ENCODE measurements around the gene HP. TPM values are rescaled to one million over a fixed set of nuclear protein-coding genes. Genes with fewer than 3 reads are reported as not detected.
"Not testable (repeated sequence)": the region's sequence is repeated elsewhere in the genome, so short reads cannot be mapped to it uniquely, and the experiment has no call there.

The HP gene
- total RNA-seq, 1 donor from 2014 or later = not detected

DNA sequence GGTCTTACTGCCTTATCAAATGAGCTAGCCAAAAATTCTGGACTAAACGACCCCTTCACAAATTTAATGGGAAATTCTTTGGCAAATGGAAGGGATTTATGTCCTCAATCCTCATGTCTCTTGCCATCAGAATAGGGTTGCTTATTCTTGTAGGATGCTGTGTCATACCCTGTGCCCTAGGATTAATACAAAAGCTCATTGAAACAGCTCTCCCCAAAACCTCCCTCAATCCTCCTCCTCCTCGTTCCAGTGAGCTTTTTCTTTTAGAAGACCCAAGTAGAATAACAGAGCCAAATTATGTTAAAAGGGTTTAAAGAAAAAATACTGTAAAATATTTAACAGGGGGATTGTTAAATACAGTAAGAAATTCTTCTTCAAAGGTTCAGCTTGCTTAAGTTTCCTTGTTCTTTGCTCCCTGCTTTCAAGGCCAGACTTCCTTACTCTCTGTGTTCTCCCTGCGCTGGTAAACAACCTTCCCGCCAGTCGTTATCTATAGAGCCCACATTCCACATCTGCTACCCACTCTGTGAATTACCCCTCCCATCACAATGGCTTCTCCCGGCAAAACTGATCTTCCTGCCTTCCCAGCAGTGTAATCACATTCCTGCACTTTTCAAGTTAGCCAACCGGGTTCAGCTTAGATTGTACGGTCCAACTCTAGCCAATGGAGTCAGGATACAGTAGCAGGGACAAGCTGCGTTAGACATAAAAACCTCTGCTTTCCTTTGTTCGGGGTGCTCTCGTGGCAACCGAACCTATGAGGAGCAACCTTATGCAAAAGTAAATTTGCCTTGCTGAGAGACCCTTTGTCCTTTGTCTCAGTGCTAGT, 18.4 kb downstream of the HP start:
- Histone ChIP-seq H3K36me3 (ENCODE audit: control insufficient read depth, insufficient read depth, low read length) (no peaks in the 10 kb centered on the region), H3K4me3 (ENCODE audit: low read depth, low read length) (no peak overlapping the region), H3K27me3 (ENCODE audit: control insufficient read depth, insufficient read depth, low read length) (no peaks in the 10 kb centered on the region)
- no peak for DNase-seq (ENCODE audit: low read depth)
- TF ChIP-seq, protein P1, sequence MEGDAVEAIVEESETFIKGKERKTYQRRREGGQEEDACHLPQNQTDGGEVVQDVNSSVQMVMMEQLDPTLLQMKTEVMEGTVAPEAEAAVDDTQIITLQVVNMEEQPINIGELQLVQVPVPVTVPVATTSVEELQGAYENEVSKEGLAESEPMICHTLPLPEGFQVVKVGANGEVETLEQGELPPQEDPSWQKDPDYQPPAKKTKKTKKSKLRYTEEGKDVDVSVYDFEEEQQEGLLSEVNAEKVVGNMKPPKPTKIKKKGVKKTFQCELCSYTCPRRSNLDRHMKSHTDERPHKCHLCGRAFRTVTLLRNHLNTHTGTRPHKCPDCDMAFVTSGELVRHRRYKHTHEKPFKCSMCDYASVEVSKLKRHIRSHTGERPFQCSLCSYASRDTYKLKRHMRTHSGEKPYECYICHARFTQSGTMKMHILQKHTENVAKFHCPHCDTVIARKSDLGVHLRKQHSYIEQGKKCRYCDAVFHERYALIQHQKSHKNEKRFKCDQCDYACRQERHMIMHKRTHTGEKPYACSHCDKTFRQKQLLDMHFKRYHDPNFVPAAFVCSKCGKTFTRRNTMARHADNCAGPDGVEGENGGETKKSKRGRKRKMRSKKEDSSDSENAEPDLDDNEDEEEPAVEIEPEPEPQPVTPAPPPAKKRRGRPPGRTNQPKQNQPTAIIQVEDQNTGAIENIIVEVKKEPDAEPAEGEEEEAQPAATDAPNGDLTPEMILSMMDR (IDR thresholded peaks at IDR 0.05; ENCODE audit: insufficient read depth, low read length, poor library complexity, severe bottlenecking) = no peak

DNA sequence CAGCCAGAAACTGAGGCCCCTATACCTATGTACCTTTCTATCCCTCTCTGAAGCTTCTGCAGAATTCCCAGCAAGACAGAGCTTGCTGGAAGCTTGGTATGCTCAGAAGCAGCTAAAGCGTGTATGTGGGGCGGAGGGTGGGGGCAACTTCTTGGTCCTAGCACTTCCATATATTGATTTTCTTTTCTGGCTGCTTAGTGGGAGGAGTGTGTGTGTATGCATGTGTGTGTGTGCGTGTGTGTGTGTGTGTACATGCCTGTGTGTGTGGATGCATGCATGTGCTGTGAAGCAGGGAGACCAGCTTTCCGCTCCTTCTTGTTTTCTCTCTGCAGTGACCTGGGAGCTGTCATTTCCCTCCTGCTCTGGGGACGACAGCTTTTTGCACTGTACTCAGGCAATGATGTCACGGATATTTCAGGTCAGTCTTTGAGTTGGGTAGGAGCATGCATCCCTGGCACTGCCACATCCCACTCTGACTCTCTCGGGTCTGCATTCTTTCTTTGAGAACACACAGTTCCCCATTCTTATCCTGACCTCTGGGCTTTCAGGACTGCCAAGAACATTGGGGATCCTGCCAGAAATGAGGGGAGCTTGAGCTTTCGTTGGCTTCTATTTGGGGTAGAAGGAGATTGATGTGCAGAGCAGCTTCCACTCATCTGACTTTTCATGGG, 19.4 kb downstream of the HP start:
- Histone ChIP-seq H3K27me3 (ENCODE audit: control insufficient read depth, insufficient read depth, low read length) (no peaks in the 10 kb centered on the region), H3K36me3 (ENCODE audit: control insufficient read depth, insufficient read depth, low read length) (no peaks in the 10 kb centered on the region), H3K4me3 (ENCODE audit: low read depth, low read length) (no peak overlapping the region)
- TF ChIP-seq, protein P1 (IDR thresholded peaks at IDR 0.05; ENCODE audit: insufficient read depth, low read length, poor library complexity, severe bottlenecking) = no peak
- DNase-seq (ENCODE audit: low read depth) = no peak

DNA sequence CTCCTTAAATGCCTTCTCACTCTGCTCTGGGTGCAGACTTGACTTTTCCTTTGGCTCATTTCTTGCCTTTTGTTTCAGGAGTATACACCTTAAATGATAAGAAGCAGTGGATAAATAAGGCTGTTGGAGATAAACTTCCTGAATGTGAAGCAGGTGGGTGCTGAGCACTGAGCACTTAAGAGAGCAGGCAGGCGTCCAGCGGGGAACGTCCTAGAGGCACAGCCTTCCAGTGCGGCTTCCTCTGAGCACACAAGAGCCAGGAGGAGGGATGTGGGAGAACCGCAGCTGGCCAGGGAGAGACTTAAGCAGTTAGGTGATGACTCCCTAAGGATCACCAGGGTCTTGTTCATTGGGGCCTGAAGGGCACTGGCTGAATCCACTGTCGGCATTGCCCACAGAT, 20.8 kb downstream of the HP start:
- DNase-seq (ENCODE audit: low read depth); H3K27me3 ChIP-seq (ENCODE audit: control insufficient read depth, insufficient read depth, low read length); H3K36me3 ChIP-seq (ENCODE audit: control insufficient read depth, insufficient read depth, low read length); H3K4me3 ChIP-seq (ENCODE audit: low read depth, low read length): not testable (repeated sequence)

DNA sequence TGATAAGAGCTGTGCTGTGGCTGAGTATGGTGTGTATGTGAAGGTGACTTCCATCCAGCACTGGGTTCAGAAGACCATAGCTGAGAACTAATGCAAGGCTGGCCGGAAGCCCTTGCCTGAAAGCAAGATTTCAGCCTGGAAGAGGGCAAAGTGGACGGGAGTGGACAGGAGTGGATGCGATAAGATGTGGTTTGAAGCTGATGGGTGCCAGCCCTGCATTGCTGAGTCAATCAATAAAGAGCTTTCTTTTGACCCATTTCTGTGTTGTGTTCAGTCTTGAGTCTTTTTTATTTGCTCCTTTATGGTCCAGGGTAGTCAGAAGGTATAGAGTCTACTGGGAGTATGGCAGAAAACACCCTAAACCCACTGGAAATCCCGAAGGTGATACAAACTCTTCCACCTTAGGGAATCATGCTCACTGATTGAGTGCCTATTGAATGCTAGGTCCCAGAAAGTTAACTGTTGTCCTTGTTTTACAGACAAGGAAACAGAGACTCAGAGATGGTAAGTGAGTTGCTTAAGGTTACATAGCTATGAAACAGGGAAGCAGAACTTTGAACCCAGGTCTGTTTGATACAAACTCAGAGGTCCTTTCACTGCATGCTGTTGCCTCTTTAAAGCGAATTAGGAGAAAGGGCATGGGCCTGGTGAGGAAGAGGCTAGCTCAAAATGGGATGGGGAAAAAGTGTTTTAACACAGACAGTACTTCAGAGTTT, 22.8 kb downstream of the HP start:
- not testable (repeated sequence) for H3K4me3 ChIP-seq (ENCODE audit: low read depth, low read length); H3K27me3 ChIP-seq (ENCODE audit: control insufficient read depth, insufficient read depth, low read length); DNase-seq (ENCODE audit: low read depth); H3K36me3 ChIP-seq (ENCODE audit: control insufficient read depth, insufficient read depth, low read length)

DNA sequence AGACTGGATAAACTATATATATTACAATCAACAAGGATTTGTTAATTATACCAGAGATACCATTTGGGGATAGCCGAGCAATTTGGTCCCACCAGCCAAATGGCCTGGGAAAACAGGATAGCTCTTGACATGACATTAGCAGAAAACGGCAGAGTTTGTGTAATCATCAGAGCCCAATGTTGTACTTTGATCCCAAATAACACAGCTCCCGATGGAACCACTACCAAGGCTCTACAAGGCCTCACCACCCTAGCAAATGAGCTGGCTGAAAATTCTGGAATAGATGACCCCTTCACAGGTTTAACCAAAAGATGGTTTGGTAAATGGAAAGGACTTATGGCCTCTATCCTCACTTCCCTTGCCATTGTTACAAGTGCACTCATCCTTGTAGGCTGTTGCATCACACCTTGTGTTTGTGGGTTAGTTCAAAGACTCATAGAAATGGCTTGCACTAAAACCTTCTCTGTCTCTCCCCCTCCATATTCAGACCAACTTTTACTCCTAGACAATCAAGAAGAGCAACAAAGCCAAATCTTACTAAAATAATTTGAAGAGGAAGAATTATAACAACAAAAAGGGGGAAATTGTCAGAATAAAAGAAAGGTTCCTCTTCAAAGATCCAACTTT, 29.6 kb downstream of the HP start:
- no peak for DNase-seq (ENCODE audit: low read depth)
- TF ChIP-seq, protein P1 (IDR thresholded peaks at IDR 0.05; ENCODE audit: insufficient read depth, low read length, poor library complexity, severe bottlenecking) = no peak
- H3K27me3 ChIP-seq (ENCODE audit: control insufficient read depth, insufficient read depth, low read length) = no peaks in the 10 kb centered on the region
- no peak overlapping the region for H3K4me3 ChIP-seq (ENCODE audit: low read depth, low read length)
- no peaks in the 10 kb centered on the region for H3K36me3 ChIP-seq (ENCODE audit: control insufficient read depth, insufficient read depth, low read length)

DNA sequence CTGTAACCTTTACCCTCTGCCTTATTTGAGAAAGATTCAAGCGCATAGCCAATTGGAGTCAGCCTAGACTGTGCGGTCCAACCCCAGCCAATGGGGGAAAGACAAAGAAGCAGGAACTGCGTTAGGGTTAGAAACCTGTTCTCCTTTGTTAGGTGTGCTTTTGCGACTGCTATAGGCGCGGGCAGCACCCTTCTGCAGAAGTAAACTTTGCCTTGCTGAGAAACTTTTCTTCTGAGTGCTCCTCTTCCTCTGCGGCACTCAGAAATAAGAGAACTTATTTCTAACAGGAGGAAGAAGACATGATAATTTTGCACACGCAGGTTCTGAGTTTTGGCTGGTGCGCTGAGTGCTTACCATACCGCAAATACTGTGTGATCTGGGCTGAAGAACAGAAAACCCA, 30.1 kb downstream of the HP start:
- Histone ChIP-seq H3K27me3 (ENCODE audit: control insufficient read depth, insufficient read depth, low read length) (no peaks in the 10 kb centered on the region), H3K4me3 (ENCODE audit: low read depth, low read length) (no peak overlapping the region), H3K36me3 (ENCODE audit: control insufficient read depth, insufficient read depth, low read length) (no peaks in the 10 kb centered on the region)
- TF ChIP-seq, protein P1 (IDR thresholded peaks at IDR 0.05; ENCODE audit: insufficient read depth, low read length, poor library complexity, severe bottlenecking) = no peak
- DNase-seq (ENCODE audit: low read depth) = no peak

All from kidney epithelial cell (primary cell).